Measurements from ENCODE around the gene HMSD. TPM values are rescaled to one million over a fixed set of nuclear protein-coding genes. Genes with fewer than 3 reads are reported as not detected.
"Not testable (repeated sequence)": the region's sequence is repeated elsewhere in the genome, so short reads cannot be mapped to it uniquely, and the experiment has no call there.

HMSD gene
- not detected in 2 replicates for total RNA-seq (2014; rRNA removed; shearing (Covaris generic))

- peak; percentile 28 for DNase-seq (ENCODE audit: low spot score)
Observed at GRCh38 chr18:63949068-63949737, at the start of gene HMSD. HMSD (plus strand) TSS chr18:63949301; CDS start chr18:63953456, 4,155 bp downstream.

- DNase-seq (ENCODE audit: low spot score) = no peak
Observed at GRCh38 chr18:63903851-63904570, 45.1 kb upstream of the HMSD start.

GRCh38 chr18:63904694-63905093, 44.4 kb upstream of the HMSD start:
- no peak for DNase-seq (ENCODE audit: low spot score)

GRCh38 chr18:63905361-63905760, 43.7 kb upstream of the HMSD start:
- DNase-seq (ENCODE audit: low spot score) = no peak

- DNase-seq (ENCODE audit: low spot score) = no peak
Observed at GRCh38 chr18:63906056-63906455, 43.0 kb upstream of the HMSD start.

- DNase-seq (ENCODE audit: low spot score) = no peak
Observed at GRCh38 chr18:63907664-63908063, 41.4 kb upstream of the HMSD start, which contains the start of gene SERPINB10. SERPINB10 (plus strand) TSS chr18:63907958; CDS start chr18:63915511, 7,553 bp downstream.

GRCh38 chr18:63908858-63909257, 40.2 kb upstream of the HMSD start:
- DNase-seq (ENCODE audit: low spot score) = no peak

- DNase-seq (ENCODE audit: low spot score) = no peak
Observed at GRCh38 chr18:63909870-63910269, 39.2 kb upstream of the HMSD start.

- DNase-seq (ENCODE audit: low spot score) = no peak
Observed at GRCh38 chr18:63917817-63918216, 31.3 kb upstream of the HMSD start.

- DNase-seq (ENCODE audit: low spot score) = no peak
Observed at GRCh38 chr18:63922049-63922448, 27.1 kb upstream of the HMSD start.

GRCh38 chr18:63924551-63924950, 24.6 kb upstream of the HMSD start:
- no peak for DNase-seq (ENCODE audit: low spot score)

GRCh38 chr18:63928331-63928730, 20.8 kb upstream of the HMSD start:
- no peak for DNase-seq (ENCODE audit: low spot score)

GRCh38 chr18:63929369-63929768, 19.7 kb upstream of the HMSD start:
- DNase-seq (ENCODE audit: low spot score) = not testable (repeated sequence)

- DNase-seq (ENCODE audit: low spot score) = no peak
Observed at GRCh38 chr18:63930773-63931354, 18.2 kb upstream of the HMSD start.

- peak; percentile 75 for DNase-seq (ENCODE audit: low spot score)
Observed at GRCh38 chr18:63936156-63936931, 12.8 kb upstream of the HMSD start.

- no peak for DNase-seq (ENCODE audit: low spot score)
Observed at GRCh38 chr18:63936932-63937393, 12.1 kb upstream of the HMSD start.

GRCh38 chr18:63940008-63940407, 9.1 kb upstream of the HMSD start:
- DNase-seq (ENCODE audit: low spot score) = no peak

- not testable (repeated sequence) for DNase-seq (ENCODE audit: low spot score)
Observed at GRCh38 chr18:63940543-63941050, 8.5 kb upstream of the HMSD start.

GRCh38 chr18:63947051-63947790, 1.9 kb upstream of the HMSD start:
- DNase-seq (ENCODE audit: low spot score) = no peak

- no peak for DNase-seq (ENCODE audit: low spot score)
Observed at GRCh38 chr18:63951302-63951705, 2.2 kb downstream of the HMSD start.

- no peak for DNase-seq (ENCODE audit: low spot score)
Observed at GRCh38 chr18:63953811-63954210, 4.7 kb downstream of the HMSD start.

Data from HT-29 (cell line).